Gastrocnemius medialis (tissue), 4 donors: Measurements from ENCODE around the gene RSU1.

ENCODE experiments used
- CTCF ChIP-seq, 5 experiments: fragments of 450-650 bp in 3 of 5; fragments of 200-600 bp in 2 of 5; sonication (generic) in 2 of 5; IDR thresholded peaks in 4 of 5; conservative IDR thresholded peaks in 1 of 5; 1 replicate in 4 of 5; 2 replicates in 1 of 5; pipeline ENCODE4 v1.5.1; 2016 to 2019; ENCODE audit warnings: antibody characterized with exemption in 5 of 5, mild to moderate bottlenecking in 3 of 5, moderate library complexity in 3 of 5
- POLR2A ChIP-seq, 2 donors: fragments of 450-650 bp; IDR thresholded peaks; one replicate each; pipeline ENCODE4 v1.6.1; 2017; ENCODE audit warnings: antibody characterized with exemption in 2 of 2, mild to moderate bottlenecking in 2 of 2, moderate library complexity in 2 of 2

GRCh38 chr10:16592378-16592777 lies 224.8 kb downstream of the RSU1 start:
- TF ChIP-seq CTCF (IDR thresholded peaks at IDR 0.05 in 4 of 5, conservative IDR thresholded peaks at IDR 0.05 in 1 of 5) (no peak), POLR2A (IDR thresholded peaks at IDR 0.05) (no peak)
